HG03064 (cell line): ENCODE results near the gene HBP1.
"Not testable (repeated sequence)": the region's sequence is repeated elsewhere in the genome, so short reads cannot be mapped to it uniquely, and the experiment has no call there.

ENCODE experiments used
- ATAC-seq: cut with Tn5 transposase; IDR thresholded peaks from one replicate; pipeline ENCODE4 v1.9.1; 2021; ENCODE audit warnings: low read depth; ENCODE audit not compliant: unreplicated experiment

HBP1 gene

DNA sequence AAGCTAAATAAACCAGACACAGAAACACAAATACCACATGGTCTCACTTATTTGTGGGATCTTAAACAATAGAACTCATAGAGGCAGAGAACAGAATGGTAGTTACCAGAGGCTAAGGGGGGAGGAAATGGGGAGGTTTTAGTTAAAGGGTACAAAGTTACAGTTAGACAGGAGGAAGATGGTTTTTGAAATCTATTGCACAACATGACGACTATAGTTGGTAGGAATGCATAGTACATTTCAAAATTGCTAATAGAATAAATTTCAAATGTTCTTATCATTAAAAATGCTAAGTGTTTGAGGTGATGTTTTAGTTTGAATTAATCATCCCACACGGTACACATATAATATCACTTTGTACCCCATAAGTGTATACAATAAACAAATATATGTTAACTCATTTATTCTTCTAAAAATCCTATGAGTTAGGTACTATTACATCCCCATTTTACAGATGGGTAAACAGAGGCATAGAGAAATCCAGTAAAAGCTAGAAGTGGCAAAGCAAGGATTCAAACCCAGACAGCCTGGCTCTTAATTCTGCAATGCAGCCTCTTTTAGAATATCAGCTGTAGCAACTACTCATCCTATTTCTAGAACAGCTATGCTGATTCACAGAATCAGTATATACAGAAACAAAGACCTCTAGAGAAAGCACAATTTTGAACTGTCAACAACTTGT lies 50.9 kb downstream of the HBP1 start:
- ATAC-seq = no peak

DNA sequence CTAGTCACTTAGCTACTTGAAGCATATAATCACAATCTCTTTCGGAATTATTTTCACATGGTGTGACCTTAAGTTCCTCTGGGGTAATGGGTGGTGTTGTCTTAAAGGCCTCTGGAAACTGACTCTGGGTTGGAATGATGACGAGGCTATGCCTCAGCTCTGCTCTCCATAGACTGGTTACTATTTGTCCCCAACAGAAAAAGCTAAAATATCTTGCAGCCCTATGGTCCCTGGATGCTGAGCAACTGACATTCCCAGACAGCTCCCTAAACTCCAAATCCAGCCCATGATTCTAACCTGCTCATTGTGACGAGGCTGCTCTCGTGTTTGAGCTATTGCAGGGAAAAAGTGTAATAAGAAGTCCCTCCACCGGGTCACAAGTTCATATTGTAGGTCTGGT lies 51.6 kb downstream of the HBP1 start:
- ATAC-seq = no peak

DNA sequence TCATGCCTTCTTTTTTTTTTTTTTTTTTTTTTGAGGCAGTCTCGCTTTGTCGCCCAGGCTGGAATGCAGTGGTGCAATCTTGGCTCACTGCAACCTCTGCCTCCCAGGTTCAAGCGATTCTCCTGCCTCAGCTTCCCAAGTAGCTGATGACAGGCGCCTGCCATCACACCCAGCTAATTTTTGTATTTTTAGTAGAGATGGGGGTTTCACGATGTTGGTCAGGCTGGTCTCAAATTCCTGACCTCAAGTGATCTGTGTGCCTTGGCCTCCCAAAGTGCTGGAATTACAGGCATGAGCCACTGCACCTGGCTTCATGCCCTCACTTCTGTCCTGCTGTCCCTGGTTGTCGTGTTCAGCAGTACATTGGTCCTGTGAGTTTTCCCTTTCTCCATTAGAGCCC lies 52.0 kb downstream of the HBP1 start:
- ATAC-seq = not testable (repeated sequence)

DNA sequence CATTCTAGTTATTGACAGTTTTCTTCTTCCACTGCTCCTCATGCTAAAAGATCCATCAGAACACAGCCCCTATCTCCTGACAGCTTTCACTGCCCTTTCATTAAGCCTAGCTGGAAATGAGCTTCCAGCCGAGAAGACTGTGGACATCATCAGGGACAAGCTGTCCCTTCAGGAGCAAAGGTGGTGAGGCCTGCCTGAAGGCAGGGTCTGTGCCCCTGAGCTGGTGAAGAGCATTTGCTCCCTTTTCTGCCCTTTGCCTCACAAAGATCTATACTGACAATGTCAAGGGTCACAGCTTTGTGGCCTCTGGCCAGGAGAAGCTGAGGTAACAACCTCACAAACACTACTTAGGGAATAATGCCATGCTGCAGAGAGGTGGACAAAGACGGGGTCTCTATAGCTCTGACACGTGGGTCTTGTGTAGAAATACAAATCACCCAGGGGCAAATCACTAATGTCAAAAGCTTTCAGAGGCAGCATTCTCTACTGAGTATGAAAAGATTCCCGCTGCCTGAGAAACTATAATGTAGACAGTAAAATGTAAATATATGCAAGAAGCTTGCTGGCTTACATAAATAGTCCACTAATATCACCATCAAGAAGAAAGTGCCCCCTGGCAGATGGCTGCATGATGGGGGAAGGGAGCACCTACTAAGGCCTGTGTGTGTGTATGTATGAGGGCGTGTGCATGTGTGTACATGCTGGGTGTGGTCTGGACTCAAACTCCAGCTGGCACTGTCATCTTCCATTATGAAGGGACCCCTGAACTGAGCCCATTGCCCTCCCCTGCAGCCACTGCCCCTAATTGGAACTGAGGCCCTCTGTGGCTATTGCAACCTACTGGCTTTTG lies 55.8 kb downstream of the HBP1 start:
- no peak for ATAC-seq

DNA sequence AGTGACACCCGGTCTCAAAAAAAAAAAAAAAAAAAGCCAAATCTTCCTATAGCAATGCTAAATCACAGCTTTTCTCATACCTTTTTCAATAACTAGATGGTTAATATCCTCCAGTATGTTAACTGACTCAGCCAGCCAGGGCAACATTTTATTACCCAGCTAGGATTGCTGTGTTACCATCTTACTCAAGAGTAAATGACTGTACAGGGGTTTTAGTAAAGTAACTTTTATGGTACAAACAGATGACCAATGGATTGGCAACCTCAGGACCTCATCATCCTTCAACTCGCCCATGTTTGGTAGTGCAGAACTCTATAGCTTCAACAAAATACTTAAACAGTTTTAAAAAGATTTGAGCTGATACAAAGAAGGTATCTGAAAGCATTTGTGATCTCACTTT lies 59.5 kb downstream of the HBP1 start:
- no peak for ATAC-seq

- ATAC-seq = no peak
Observed at GRCh38 chr7:107230334-107230733, 61.5 kb downstream of the HBP1 start.

- no peak for ATAC-seq
Observed at GRCh38 chr7:107232568-107233090, 63.8 kb downstream of the HBP1 start.

- ATAC-seq = no peak
Observed at GRCh38 chr7:107233174-107233573, 64.4 kb downstream of the HBP1 start.

DNA sequence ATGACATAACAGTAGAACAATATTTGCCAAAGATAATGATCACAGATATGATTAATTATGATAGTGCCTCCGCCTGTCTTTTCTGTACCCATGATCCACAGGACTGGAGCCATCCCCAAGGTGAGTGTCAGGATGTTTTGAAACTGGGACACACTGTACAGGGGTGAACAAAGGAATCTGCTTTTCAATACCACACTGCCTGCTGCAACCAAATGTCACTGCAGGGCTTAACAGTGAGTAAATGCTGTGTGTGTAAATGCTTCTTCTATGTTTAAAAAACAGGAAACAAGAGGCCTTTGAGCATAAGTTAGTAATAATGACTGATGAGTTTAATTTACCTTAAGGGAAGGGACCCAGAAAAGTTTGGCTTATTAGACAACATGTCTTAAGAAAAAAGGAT lies 65.2 kb downstream of the HBP1 start:
- no peak for ATAC-seq

DNA sequence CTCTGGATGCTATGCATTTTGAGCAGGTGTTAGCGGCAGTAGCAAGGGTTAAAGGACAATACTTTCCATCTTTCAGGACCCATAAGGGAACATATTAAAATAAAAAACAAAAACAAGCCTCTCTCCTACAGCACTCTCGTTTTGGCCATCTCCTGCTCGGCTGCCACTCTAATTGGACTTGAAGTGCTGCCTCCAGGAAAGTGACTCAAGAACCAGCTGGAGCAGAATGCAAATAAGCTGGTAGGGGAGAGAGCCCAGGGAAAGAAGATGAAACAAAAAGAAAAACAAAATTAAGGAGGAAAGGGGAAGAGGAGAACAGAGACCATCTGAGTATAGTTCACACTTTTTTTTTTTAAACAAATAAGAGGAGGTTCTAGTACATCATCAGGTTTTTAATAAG lies 65.6 kb downstream of the HBP1 start:
- no peak for ATAC-seq

- ATAC-seq = no peak
Observed at GRCh38 chr7:107236862-107237261, 68.1 kb downstream of the HBP1 start.

GRCh38 chr7:107237451-107237850 lies 68.6 kb downstream of the HBP1 start:
- ATAC-seq = no peak

GRCh38 chr7:107242267-107242666 lies 73.5 kb downstream of the HBP1 start:
- no peak for ATAC-seq

DNA sequence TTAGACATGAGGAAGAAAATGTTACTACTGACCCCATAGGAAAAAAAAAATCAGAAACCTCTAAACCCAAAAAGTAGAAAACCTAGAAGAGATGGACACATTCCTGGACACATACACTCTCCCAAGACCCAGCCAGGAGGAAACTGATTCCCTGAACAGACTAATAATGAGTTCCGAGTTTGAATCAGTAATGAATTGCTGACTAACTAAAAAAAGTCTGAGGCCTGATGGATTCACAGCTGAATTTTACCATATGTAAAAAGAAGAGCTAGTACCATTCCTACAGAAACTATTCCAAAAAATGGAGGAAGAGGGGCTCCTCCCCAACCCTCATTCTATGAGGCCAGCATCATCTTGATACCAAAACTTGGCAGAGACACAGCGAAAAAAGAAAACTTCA lies 75.8 kb downstream of the HBP1 start:
- ATAC-seq = no peak

DNA sequence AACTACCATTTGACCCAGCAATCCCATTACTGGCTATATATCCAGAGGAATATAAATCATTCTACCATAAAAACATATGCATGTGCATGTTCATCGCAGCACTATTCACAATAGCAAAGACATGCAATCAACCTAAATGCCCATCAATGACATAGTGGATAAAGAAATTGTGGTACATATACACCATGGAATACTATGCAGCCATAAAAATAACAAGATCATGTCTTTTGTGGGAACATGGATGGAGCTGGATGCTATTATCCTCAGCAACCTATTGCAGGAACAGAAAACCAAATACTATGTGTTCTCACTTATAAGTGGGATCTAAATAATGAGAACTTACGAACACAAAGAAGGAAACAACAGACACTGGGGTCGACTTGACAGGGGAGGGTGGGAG lies 78.0 kb downstream of the HBP1 start:
- not testable (repeated sequence) for ATAC-seq

GRCh38 chr7:107248551-107249316 lies 79.9 kb downstream of the HBP1 start:
- no peak for ATAC-seq

- ATAC-seq = no peak
Observed at GRCh38 chr7:107251963-107252362, 83.2 kb downstream of the HBP1 start.
